Measurements from ENCODE around the gene CDH16.
"Not testable (repeated sequence)": the region's sequence is repeated elsewhere in the genome, so short reads cannot be mapped to it uniquely, and the experiment has no call there.

Gene CDH16

GRCh38 chr16:66871363-66871762 lies 47.3 kb downstream of the CDH16 start:
- not testable (repeated sequence) for FAIRE-seq

GRCh38 chr16:66869424-66869823 lies 49.3 kb downstream of the CDH16 start:
- no peak for FAIRE-seq

GRCh38 chr16:66863707-66864106 lies 55.0 kb downstream of the CDH16 start:
- FAIRE-seq, result no peak

GRCh38 chr16:66862023-66862520 lies 56.6 kb downstream of the CDH16 start:
- no peak for FAIRE-seq

GRCh38 chr16:66859397-66860068 lies 59.2 kb downstream of the CDH16 start:
- FAIRE-seq, result no peak

GRCh38 chr16:66858740-66859396 lies 59.8 kb downstream of the CDH16 start:
- FAIRE-seq, result no peak
